ENCODE measurements around the gene BCL10.
A peak's percentile ranks its signal among the peaks of the same experiment; 100 is the strongest.

The BCL10 gene

DNA sequence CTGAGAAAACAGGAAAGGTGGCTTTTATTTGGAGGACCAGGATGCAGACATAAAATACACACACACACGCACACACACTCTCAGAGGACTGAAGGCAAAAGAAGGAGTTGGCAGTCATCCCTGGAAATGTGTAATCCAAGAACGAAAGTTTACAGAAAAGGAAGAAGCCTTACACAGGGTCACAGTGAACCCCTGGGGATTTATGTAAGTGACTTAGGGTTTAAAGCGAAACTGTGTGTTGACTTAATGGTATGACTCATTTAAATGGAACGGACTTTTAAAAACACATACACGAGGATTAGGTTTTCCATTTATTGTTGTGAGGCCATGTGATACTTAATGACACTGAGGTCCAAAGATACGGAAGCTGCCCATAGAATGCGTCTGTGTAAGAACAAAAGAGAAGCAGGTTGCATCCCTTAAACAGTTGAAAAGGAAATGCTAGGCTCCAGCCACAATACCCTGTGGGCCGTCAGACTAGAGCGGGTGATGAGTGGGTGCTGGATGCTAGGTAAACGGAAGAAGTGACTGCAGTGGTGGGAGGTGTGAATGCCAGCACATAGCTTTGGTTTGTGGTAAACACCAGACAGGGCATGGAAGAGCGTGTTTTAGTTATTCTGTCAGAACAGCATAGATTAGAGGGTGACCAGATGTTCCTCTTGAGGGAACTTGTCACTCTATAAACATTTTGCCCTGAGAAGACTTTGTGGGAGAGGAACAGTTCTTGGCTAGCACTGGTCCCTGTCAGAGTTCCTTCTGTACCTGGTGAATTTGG is 21.6 kb upstream of the BCL10 start:
- peak; percentile 57 for DNase-seq

DNA sequence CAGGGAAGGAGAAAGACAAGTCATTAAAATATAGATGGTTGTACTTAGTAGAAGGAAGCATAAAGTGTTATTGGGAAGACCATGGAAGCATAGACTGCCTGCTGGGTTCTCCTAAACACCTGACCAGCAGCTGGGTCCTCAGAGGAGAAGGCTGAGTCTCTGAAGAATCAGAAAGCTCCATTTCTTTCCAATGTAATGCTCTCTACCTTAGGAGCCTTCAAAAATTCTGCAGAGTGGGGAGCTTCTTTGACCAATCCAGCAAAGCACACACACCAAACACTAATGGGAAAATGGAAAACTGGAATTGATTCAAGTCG is 21.1 kb upstream of the BCL10 start:
- DNase-seq: no peak

DNA sequence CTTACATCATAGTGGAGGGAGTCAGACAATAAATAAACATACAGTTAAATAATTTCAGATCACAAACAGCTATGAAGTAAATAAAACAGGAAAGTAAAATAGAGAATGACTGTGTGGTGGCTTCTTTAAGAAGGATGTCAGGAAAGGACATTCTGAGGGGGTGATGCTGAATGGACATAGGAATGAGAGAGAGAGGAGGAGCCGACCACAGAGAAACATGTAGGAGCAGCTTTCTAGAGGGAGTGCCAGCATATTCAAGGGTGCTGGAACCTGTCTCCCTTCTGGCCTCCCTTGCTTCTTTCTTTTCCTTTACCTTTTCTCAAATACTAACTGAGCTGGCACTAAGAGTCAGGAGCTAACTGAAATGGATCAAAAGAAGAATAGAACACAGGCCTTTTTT is 20.5 kb upstream of the BCL10 start:
- DNase-seq: no peak

DNA sequence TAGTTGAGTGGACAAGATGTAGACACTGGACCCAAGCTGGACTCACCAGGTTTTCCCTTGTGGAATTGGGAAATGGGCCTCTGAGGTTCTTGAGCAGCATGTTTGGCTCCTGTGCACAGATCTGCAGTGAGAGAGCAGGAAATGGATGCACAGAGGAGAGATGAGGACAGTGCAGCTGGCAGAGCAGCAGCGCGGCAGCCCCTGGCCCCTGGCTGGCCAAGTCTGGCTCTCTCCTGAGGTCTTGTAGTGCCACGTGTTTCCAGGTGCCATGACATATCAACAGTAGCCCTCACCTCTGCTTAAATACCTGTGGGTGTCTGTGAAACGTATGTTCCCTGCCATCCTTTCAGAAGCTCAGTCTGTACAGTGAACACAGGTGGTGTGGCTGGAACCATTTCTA is 19.2 kb upstream of the BCL10 start:
- DNase-seq: no peak

DNA sequence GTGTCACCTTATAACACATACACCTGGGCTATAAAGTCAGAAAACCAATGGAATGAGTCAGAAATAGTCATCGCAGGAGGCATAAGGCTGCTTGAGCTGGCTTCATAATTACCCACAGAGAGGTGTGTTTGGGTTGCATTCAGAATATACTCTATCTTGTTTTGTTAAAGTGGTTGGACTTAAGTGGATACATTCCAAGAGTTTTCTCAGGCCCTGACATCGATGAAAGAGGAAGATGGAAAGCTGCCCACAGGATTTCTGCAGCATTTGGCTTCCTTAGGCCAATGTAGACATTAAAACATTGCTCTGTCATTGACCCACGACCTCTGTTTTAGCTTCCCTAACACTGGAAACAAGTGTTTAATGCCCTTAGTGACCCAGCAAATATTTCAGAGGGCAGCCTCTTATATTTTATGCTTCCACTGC is 18.6 kb upstream of the BCL10 start:
- DNase-seq: no peak

DNA sequence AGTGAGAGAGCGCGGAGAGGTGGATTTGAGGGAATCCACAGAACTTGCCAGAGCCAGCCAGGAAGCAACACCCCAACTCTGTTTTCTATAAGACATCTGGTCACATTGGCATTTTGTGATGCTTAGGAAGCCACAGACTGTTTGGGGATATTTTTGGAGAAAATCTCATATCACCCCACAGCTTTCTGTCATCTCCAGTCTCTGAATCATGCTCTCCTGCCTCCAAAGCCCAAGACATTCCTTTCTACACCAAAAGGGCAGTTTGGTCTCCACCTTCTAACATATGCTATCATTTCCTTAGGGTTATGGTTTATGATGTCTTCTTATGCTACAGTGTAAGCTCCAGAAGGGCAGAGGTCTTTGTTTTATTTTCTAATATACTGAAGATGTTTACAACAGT is 14.4 kb upstream of the BCL10 start:
- DNase-seq: no peak

DNA sequence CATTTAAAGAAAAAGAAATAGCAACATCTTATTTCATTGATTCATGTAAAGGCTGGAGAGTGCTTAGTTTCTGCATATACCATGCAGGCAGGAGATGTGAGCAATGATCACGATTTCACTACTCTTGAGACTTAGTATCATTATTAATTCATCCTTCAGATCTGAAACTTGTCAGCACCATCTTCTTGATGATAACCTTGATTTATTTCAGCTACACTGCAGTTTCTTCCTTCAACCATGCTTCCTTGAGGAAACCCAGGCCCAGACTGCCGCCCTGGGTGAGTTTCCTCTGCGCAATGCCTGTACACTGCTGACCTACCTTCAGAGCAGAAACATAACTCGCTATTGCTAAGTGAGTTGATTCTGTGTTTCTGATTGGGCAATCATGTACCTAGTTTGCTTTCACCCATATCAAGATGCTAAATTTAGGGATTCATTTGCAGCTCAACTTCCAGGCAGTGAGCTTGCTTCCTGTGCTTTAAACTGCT is 13.5 kb upstream of the BCL10 start:
- no peak for DNase-seq

DNA sequence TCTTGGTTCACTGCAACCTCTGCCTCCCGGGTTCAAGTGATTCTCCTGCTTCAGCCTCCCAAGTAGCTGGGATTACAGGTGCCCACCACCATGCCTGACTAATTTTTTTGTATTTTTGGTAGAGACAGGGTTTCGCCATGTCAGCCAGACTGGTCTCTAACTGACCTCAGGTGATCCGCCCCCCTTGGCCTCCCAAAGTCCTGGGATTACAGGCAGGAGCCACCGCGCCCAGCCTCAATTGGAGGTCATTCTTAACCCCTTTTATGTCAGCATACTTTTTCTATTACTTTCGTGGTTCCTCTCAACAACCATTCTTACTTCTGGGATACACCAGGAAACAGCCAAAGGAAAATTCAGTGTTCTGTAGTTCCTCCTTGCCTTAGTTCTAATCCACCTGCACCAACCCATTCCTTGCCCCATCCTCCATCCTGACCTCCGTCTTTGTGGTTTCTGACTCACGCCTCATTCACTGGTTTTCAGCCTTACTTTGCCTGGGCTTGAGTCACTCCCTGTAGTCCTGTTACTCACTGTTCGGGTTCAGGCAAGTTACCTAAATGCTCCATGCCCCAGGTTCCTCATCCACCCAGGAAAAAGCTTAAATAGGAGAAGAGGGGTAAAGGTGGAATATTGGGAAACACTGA is 12.9 kb upstream of the BCL10 start:
- DNase-seq: no peak

DNA sequence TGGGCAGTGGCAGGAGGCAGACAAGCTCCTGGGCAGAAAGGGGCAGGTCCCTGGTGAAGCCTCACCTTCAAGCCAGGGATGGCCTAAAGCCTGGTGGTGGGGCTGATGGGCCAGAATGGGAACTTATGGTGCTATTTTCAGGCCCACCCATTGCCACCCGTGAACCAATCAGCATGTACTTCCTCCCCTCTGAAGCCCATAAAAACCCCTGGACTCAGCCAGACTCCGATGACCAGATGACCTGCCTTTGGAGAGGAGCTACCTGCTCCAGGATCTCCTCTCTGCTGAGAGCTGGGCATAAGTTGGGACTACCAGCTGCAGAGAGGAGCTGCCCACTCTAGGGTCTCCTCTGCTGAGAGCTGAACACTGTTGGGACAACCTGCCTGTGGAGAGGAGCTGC is 7.8 kb upstream of the BCL10 start:
- no peak for DNase-seq

DNA sequence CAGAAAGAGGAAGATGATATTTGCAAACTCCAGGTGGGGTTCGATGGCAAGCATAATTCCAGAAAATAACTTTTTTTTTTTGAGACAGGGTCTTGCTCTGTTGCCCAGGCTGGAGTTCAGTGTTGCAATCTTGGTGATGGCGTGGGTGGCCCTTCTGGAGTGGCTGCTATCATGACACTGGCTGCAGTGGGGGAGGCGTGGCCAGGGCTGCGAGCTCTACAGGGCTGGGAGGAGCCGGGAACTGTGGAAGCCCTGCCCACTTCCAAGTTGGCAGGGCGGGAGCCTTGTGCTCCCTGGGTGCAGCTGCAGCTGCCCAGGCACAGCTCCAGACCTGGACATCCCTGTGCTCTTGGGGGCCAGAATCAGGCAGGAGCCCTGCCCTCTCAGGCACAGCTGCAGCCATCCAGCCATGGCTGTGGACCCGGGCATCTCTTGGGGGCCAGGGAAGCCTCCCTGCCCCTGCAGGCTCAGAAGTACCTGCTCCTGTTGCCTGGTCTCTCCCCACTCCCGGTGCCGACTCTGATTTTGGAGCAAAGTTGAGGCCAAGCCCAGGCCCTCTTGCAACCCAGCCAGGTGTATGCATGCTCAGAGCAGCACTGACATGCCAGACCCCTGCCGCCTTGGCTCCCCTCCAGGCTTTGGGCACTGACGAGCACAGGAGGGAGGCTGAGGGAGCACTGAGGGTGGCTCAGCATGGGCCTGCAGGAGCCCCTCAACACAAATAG is 7.2 kb upstream of the BCL10 start:
- no peak for DNase-seq

DNA sequence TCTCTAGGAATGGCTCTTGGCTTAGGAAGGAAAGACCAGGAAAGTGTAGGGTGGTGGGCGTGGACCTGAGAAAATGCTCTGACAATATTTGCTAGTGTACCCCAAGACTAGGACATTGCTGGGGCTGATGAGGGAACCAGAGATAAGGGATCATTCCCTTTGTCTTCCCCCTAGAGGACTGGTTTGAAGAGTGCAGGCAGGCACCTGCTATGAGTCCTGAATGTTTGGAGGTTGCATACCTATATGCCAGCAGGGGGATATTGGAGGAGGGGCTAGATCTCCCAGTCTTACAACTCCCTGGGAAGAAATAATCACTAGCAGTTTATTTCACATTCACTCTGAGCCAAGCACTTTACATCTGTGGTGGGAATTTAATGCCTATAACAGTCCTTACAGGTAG is 6.0 kb upstream of the BCL10 start:
- no peak for DNase-seq

DNA sequence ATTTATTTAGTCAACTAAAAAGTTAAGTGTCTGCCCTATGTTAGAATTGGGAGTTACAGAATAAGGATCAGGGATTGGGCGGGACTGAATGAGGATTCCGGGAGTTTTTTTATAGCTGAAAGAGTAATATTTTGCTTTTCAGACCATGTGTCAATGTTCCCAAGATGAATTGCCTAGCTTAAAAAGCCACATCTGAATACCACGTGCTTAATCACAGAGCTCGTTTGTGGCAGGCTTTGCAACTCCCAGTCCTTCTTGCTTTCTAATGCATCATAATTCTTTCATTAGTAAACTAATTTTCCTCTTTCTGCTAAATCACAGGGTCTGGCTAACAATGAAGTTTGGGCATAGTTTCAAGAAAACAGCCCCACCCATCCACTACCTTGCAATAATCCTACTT is 4.2 kb upstream of the BCL10 start:
- no peak for DNase-seq

DNA sequence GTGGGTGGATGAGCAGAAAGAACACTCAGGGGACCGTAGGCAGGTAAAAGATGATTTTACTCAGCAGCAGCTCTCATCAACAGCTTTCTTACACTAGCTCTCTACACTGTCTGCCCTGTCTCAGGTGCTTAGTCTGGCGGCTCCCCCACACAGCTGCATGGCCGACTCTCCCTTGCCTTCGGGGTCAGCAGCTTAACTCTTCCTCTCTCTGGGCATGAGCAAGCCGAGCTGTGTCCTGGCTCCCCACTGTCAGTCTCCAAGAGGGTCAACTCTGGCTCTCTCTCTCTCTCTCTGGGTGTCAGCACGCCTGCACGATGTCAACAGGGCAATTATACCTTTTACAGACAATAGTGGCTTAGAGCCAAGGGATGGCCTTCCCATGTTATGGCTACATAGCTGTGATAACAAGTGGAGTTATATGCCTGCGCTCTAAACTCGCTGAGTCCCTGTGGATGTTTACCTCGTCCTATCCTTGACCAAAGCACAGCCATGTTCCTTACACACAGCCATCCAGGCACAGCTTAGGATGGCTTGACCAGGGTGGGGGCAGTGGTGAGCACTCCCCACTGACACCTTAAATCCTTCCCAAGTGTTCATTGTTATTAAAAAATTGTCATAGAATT is 3.1 kb upstream of the BCL10 start:
- no peak for DNase-seq

DNA sequence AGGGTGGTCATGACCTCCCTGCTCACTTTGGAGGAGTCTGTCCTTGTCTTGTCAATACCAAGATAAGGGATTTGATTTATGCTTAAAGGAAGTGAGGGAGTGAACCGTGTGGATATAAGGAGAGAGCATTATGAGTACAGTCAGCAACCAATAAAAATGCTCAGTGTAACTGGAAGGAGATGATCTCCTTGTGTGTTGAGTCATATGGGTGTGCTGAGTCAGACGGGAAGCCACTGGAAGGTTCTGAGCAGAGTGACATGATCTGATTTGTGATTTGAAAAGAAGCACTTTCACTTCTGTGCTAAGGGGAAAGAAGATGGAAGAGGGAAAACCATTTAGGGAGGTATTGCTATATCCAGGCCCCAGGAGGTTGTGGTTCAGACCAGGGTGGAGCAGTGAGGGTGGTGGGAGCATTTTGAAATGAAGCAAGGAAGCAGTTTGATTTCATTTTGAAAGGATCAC is 2.5 kb upstream of the BCL10 start:
- DNase-seq: no peak

DNA sequence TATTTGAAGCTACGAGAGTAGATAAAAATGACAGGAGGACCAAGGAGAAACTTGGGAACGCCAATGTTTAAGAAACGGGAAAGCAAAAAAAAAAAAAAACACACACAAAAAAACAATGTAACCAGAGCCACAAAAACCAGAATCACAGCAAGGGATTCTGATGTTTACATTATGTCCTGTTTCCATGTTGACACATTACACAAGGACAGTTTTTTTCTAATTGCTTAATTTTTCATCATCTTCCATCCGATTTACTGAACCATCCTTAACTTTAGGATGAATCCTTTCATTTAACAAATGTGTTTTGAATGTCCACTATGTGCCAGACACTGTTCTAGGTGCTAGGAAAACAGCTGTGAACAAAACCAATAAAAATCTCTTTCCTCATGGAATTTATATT is 1.4 kb upstream of the BCL10 start:
- no peak for DNase-seq

DNA sequence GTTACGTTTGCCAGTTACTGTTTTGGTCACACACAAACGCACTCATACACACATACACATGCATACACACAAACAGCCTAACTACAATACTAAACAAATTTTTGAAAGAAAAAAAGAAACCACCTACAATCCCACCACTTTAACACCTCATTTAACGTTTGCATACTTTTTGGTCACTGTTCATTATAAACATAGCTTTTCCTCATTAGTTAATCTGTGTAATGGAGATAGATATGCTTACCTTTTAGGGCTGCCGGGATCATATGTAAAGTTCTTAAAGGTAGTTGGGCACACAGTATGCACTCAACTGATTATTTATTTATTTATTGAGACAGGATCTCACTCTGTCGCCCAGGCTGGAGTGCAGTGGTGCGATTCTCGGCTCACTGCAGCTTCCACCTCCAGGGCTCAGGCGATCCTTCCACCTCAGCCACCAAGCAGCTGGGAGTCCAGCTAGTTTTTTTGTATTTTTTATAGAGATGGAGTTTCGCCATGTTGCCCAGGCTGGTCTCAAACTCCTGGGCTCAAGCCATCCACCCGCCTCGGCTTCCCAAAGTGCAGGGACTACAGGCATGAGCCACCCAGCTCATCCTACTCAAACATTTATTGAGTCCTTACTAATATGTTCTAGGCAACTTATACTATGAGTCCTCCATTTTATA is 677 bp upstream of the BCL10 start:
- DNase-seq: no peak

DNA sequence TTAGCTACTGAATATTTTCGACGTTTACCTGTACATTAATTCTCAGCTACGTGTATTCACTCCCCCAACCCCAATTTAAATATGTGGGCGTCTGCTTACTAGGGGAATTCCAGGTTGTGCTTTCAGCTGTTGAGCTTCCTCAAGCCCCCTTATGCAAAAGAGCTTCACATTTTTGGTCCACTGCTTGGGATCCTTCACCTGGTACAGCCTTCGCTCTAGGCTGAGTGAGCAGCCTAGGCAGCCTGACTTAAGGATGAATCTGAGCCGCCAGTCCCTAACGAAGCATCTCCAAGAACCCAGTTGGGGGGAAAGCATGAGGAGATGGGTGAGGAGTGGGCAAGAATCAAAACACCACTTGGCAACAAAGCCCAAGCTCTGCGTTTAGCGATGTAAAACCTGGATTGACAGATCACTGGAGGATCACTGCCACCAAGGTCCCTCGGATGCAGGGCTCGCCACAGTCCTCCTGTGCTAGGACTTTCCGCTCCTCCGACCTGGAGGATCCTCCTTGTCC is 674 bp downstream of the BCL10 start:
- no peak for DNase-seq

DNA sequence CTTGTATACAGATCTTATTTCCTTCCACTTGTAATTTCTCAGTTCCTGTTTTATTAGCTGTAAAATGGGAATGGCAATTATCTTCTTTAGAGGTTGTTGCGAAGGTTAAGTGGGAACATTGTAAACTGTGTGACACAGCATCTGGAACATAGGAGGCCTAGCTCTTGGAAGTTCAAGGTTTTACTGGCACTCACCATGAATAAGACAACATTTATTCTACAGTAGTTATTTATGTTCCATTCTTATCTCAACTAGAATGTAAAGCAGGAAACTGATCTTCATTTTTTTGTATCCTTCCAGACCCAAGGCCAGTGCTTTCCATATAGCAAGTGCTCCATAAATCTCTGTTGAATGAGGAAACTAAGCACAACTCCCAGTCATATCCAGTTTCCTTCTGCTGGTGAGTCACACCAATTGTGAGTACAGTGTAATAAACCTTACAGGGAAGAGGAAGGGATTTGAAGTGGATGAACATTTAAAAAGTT is 1.4 kb downstream of the BCL10 start:
- no peak for DNase-seq

DNA sequence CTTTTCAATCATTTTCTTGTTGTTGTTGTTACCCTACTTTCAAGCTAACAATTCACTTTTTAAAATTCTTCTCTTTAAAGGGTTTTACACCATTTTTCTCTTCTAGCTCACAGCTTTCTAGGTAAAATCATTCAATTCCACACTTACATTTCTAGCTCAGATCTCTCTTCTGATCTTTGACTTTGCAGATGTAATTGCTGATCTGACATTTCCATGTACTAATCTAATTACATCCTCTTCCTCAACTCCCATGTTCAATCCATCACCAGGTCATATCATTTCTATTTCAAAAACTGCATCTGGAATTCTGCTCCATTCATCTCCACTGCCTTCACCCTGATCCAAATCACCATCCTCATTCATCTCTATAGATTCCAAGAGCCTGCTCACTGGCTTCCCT is 3.0 kb downstream of the BCL10 start:
- DNase-seq: no peak

DNA sequence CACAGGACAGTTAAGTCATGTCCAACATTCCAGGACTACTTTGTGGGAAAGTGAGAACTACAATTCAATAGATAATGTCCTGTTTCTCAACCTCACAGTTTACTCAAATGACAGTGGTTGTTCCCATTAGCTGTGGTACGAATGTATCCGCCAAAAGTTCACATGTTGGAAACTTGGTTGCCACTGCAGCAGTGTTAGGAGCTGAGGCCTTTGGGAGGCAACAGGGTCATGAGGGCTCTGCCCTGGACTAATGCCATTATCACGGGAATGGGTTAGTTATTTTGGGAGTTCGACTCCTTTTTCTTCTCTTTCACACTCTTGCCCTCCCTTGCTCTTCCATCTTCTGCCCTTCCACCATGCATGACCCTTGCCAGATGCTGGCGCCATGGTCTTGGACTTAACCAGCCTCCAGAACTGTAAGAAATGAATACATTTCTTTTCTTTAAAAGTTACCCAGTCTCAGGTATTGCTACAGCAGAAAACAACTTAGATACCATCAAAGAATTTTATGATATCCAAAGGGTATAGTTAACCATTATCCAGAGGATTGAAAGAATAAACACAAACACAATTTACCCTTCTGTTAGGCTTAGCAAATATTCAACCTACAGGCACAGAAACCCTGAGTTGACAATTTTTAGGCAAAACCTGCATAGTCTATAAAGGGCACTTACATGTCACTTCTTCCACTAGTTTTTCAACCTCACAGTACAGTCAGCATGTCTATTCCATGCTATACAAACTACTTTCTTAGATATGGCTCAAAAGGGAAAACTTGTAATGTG is 7.4 kb downstream of the BCL10 start:
- no peak for DNase-seq

DNA sequence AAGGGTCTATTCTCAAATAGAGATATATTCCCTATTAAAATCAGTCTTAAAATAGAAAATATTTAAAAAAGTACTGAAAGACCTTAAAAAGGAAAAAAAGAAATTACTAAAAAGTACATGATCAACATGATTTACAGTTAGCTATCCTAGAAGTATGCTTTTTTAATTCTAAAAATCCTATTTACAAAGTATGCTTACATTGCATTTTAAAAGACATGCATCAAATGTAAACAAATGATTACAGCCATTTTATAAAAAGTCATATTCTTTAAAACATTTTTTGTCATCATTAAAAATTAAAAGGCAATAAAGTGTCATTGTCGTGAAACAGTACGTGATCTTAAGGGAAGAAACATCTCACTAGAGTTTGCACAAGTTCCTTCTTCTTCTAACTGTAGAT is 9.1 kb downstream of the BCL10 start:
- DNase-seq: no peak

DNA sequence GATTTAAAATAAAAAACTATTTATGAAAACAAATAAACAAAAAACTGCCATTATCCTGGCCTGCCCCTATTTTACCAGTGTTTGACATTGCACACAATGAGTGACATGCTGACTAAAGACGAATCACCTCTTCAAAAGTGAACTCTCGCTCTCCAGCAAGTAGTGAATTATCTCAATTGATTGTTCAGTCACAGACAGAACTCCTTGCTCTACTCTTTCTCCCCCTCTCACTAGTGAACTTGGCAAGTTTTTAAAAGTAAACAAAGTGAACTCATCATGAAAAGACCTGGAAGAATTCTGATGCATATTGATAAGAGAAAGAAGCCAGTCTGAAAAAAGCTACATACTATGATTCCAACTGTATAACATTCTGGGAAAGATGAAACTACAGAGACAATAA is 12.3 kb downstream of the BCL10 start:
- no peak for DNase-seq

Data from NCI-H2081 treated with DMSO at 0.1 percent for 48 hours (cell line).